ENCODE data around the gene CCDC138.

The CCDC138 gene

DNA sequence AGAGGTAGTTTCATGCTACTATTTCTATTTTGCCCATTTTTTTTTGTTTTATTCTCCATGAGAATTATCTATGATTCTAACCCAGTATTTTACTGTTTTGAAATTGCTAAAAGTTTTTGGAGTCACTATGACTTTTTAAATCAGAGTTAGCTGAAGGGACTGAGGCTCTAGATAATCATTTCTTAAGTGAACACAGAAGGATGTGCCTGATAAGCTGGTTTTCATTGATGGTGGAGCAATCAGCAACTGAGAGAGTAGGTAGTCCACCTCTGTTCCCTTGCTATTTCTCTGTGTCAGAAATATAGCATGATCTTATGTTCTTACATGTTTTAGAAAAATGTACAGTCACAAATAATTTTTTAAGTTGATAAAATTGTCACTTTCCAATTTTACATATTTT lies 59.4 kb downstream of the CCDC138 start:
- no peak overlapping the region for H3K4me3 ChIP-seq (ENCODE audit: low read length)
- TF ChIP-seq, protein P1, sequence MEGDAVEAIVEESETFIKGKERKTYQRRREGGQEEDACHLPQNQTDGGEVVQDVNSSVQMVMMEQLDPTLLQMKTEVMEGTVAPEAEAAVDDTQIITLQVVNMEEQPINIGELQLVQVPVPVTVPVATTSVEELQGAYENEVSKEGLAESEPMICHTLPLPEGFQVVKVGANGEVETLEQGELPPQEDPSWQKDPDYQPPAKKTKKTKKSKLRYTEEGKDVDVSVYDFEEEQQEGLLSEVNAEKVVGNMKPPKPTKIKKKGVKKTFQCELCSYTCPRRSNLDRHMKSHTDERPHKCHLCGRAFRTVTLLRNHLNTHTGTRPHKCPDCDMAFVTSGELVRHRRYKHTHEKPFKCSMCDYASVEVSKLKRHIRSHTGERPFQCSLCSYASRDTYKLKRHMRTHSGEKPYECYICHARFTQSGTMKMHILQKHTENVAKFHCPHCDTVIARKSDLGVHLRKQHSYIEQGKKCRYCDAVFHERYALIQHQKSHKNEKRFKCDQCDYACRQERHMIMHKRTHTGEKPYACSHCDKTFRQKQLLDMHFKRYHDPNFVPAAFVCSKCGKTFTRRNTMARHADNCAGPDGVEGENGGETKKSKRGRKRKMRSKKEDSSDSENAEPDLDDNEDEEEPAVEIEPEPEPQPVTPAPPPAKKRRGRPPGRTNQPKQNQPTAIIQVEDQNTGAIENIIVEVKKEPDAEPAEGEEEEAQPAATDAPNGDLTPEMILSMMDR (conservative IDR thresholded peaks at IDR 0.05; ENCODE audit: low read depth, low read length): no peak
- DNase-seq (ENCODE audit: low read depth): no peak

DNA sequence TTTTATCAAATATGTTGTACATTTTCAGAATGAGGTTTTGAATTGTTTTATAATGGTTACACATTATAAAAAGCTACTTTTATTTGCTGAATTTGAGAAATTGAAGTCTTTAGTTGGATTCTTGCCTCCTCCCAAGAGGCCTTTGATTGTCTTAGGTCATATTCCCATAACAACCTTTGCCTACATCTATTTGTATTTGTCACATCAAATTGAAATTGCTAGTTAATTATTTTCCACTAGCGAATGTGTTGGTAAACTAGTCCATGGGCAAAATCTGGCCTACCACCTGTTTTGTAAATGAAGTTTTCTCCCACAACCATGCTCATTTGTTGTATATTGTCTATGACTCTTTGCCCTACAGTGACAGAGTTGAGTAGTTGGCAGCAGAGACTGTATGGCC lies 60.4 kb downstream of the CCDC138 start:
- DNase-seq (ENCODE audit: low read depth): no peak
- no peak overlapping the region for H3K4me3 ChIP-seq (ENCODE audit: low read length)
- TF ChIP-seq, protein P1 (conservative IDR thresholded peaks at IDR 0.05; ENCODE audit: low read depth, low read length): no peak

DNA sequence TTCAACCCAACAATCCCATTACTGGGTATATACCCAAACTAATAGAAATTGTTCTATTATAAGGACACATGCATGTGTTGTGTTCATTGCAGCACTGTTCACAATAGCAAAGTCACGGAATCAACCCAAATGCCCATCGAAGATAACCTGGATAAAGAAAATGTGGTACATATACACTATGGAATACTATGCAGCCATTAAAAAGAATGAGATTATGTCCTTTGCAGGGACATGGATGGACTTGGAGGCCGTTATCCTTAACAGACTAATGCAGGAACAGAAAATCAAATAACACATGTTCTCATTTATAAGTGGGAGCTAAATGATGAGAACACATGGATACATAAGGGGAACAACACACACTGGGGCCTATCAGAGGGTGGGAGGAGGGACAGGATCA lies 65.8 kb downstream of the CCDC138 start:
- H3K4me3 ChIP-seq (ENCODE audit: low read length): no peak overlapping the region
- DNase-seq (ENCODE audit: low read depth): no peak
- TF ChIP-seq, protein P1 (conservative IDR thresholded peaks at IDR 0.05; ENCODE audit: low read depth, low read length): no peak

DNA sequence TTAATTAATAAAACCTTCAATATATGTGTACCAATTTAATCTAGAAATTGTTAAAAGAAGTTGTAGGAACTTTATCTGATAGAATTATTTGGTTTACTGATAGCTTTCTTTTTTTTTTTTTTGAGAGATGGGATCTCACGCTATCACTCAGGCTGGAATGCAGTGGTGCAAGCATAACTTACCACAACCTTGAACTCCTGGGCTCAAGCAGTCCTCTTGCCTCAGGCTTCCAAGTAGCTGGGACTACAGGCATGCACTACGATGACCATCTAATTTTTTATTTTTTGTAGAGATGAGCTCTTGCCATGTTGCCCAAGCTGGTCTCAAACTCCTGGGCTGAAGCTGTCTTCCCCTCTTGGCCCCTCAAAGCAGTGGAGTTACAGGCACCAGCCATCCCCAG lies 66.8 kb downstream of the CCDC138 start:
- DNase-seq (ENCODE audit: low read depth): no peak
- TF ChIP-seq, protein P1 (conservative IDR thresholded peaks at IDR 0.05; ENCODE audit: low read depth, low read length): no peak
- no peak overlapping the region for H3K4me3 ChIP-seq (ENCODE audit: low read length)

DNA sequence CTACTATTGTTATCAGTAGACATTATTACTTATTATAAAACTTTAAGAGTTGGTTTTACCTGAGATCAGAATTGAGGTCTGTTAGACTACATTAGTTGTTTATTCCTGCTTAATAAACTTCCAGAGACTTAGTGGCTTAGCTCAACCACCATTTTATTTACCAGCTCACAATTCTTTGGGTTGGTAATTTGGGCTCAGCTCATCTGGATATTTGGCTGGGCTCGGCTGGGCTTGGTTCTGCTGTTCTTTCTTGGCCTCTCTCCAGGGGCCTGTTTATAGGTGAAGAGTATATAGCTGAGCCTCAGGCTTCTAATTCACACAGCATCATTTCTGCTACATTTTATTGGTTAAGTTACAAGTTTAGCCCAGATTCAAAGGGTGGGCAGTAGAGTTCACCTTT lies 67.9 kb downstream of the CCDC138 start:
- TF ChIP-seq, protein P1 (conservative IDR thresholded peaks at IDR 0.05; ENCODE audit: low read depth, low read length): no peak
- DNase-seq (ENCODE audit: low read depth): no peak

DNA sequence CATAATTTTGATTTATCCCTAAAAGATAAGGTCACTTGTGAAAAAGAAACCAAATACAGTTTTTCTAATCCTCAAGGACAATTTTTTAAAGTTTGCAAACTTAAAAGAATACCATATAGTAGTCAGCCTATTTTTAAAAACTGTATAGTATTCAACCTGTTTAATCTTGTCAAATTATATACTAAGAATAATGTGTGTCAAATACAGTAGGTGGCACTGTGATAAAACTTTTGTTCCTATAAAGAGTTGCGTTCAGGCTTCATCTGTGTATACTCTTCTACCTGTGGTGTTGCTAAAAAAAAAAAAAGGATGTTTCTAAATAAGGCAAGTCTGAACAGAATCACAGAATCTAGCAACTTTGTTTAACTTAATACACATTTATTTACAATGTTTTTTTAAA lies 68.6 kb downstream of the CCDC138 start:
- no peak overlapping the region for H3K4me3 ChIP-seq (ENCODE audit: low read length)
- no peak for DNase-seq (ENCODE audit: low read depth)
- TF ChIP-seq, protein P1 (conservative IDR thresholded peaks at IDR 0.05; ENCODE audit: low read depth, low read length): peak; percentile 10

More for the DNA sequence above, 67.9 kb downstream of the CCDC138 start:
- H3K4me3 ChIP-seq (ENCODE audit: low read length): no peak overlapping the region

DNA sequence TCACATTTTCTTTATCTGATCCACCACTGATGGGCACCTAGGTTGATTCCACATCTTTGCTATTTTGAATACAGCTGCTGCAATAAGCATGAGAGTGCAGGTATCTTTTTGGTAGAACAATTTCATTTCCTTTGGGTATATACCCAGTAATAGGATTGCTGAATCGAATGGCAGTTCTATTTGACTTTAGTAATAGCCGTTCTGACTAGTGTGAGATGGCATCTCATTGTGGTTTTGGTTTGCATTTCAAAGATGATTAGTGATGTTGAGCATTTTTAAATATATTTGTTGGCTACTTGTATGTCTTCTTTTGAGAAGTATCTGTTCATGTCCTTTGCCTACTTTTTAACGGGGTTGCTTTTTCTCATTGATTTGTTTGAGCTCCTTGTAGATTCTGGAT lies 72.3 kb downstream of the CCDC138 start:
- H3K4me3 ChIP-seq (ENCODE audit: low read length): no peak overlapping the region
- TF ChIP-seq, protein P1 (conservative IDR thresholded peaks at IDR 0.05; ENCODE audit: low read depth, low read length): no peak
- no peak for DNase-seq (ENCODE audit: low read depth)

Data from retinal pigment epithelial cell (primary cell).